Mucosa of stomach (tissue), 1 donor: ENCODE measurements around the gene MYO18B.

Source experiments
- H3K27me3 ChIP-seq: one replicate; pipeline ENCODE4 v1.7.0; 2013; ENCODE audit warnings: mild to moderate bottlenecking, low read length; ENCODE audit not compliant: control insufficient read depth, insufficient read depth
- H3K36me3 ChIP-seq: one replicate; pipeline ENCODE4 v1.7.0; 2013; ENCODE audit warnings: low read length; ENCODE audit not compliant: control insufficient read depth, insufficient read depth
- H3K4me1 ChIP-seq: one replicate; pipeline ENCODE4 v1.7.0; 2013; ENCODE audit warnings: mild to moderate bottlenecking, low read length; ENCODE audit not compliant: control insufficient read depth, insufficient read depth
- H3K4me3 ChIP-seq: one replicate; pipeline ENCODE4 v1.7.0; 2013; ENCODE audit warnings: low read length
- H3K9ac ChIP-seq: one replicate; pipeline ENCODE4 v1.7.0; 2013; ENCODE audit warnings: mild to moderate bottlenecking, low read length, moderate library complexity
- H3K9me3 ChIP-seq: one replicate; pipeline ENCODE4 v1.7.0; 2013; ENCODE audit warnings: mild to moderate bottlenecking, low read length, moderate library complexity; ENCODE audit not compliant: control insufficient read depth
- donor health status: Pancreatic carcinoma.

The MYO18B gene

DNA sequence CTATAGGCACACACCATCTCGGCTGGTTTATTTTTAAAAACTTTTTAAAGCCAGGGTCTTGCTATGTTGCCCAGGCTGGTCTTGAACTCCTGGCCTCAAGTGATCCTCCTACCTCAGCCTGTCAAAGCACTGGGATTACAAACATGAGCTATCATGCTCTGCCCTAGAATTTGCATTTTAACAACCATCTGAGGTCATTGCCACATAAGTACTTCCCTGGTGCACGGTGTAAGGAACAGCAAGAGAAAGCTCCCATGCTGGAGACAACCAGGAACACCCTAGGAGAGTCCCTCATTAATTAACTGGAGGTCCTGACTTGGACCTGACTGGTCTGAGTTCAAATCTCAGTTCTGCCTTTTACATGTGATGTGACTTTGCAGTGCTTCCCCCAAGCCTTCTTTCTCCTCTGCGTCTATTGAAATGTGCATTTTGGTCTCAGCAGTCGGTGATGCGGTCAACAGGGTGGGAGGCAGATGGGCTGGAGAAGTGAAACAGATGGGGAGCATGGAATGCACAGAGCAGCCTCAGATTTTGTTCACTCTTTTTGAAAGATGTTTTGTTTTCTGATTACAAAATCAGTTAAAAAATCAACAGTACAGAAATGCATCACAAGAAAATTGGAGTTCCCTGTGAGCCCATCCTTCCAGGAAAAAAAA is 146.5 kb downstream of the MYO18B start:
- H3K9ac ChIP-seq, result no peak overlapping the region
- no peaks in the 10 kb centered on the region for H3K27me3 ChIP-seq
- no peak overlapping the region for H3K4me3 ChIP-seq
- H3K36me3 ChIP-seq, result no peaks in the 10 kb centered on the region
- H3K4me1 ChIP-seq, result no peaks in the 10 kb centered on the region
- H3K9me3 ChIP-seq, result no peaks in the 10 kb centered on the region

DNA sequence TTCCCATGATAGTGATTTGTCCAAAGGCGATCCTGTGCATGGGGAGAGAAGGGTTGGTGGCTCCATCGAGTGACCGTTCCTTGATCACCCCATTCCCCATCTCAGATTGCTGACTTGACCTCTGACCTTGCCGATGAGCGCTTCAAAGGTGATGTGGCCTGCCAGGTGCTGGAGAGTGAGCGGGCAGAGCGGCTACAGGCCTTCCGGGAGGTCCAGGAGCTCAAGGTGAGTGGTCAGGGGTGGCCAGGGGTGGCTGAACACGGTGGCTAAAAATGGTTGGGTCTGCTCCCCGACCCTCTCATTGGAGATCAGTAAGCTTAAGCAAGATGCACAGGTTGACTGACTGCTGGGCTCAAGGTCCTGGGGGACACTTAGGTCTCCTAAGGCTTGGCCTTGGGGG is 148.7 kb downstream of the MYO18B start:
- no peaks in the 10 kb centered on the region for H3K9me3 ChIP-seq
- no peaks in the 10 kb centered on the region for H3K36me3 ChIP-seq
- no peaks in the 10 kb centered on the region for H3K4me1 ChIP-seq
- H3K9ac ChIP-seq, result no peak overlapping the region
- no peak overlapping the region for H3K4me3 ChIP-seq
- H3K27me3 ChIP-seq, result no peaks in the 10 kb centered on the region

DNA sequence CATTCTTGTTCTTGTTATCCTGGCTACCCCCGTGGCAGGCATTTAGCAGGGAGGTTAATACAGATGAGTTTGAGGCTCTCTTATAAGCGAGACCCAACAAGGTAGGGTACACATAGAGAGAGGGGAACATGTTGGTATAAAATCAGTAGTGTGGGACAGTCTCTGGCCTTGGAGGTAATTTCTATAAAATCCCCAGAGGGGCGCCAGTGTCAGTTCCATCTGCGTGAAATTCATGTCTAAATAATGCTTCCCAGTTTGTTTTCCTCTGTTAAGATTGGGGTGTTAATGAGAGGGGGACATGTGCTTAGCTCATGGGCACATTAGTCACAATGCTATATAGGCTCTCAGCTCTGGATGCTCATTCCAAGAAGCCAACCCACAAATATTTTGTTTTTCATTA is 150.7 kb downstream of the MYO18B start:
- Histone ChIP-seq H3K9ac (no peak overlapping the region), H3K4me3 (no peak overlapping the region), H3K27me3 (no peaks in the 10 kb centered on the region), H3K9me3 (no peaks in the 10 kb centered on the region), H3K4me1 (no peaks in the 10 kb centered on the region), H3K36me3 (no peaks in the 10 kb centered on the region)

DNA sequence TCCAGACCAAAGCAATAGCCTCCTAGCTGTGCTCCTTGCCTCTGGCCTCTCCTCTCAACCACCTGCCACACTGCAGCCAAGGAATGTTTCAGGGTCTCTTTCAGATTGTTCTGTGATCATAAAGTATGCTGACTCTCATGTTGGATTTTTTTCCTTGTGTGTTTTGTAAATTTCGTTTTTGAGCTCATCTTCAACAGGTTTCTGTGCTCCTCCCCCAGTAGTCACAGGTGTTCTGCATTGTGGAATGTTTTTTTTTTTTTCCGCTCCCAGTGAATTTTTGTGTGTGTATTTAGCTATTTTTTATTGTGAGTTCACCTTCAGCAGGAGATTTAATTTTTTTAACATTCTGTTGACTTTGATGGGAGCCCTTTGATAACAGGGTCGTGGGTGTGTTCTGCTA is 153.7 kb downstream of the MYO18B start:
- H3K36me3 ChIP-seq, result no peaks in the 10 kb centered on the region
- no peak overlapping the region for H3K9ac ChIP-seq
- no peak overlapping the region for H3K4me3 ChIP-seq
- no peaks in the 10 kb centered on the region for H3K9me3 ChIP-seq
- H3K27me3 ChIP-seq, result no peaks in the 10 kb centered on the region
- no peaks in the 10 kb centered on the region for H3K4me1 ChIP-seq

GRCh38 chr22:25896098-25896497 is 154.1 kb downstream of the MYO18B start:
- Histone ChIP-seq H3K9me3 (no peaks in the 10 kb centered on the region), H3K9ac (no peak overlapping the region), H3K36me3 (no peaks in the 10 kb centered on the region), H3K27me3 (no peaks in the 10 kb centered on the region), H3K4me3 (no peak overlapping the region), H3K4me1 (no peaks in the 10 kb centered on the region)

- Histone ChIP-seq H3K9ac (no peak overlapping the region), H3K4me3 (no peak overlapping the region), H3K27me3 (no peaks in the 10 kb centered on the region), H3K4me1 (no peaks in the 10 kb centered on the region), H3K9me3 (no peaks in the 10 kb centered on the region), H3K36me3 (no peaks in the 10 kb centered on the region)
Observed at GRCh38 chr22:25896592-25896991, 154.6 kb downstream of the MYO18B start.

GRCh38 chr22:25898707-25899365 is 156.8 kb downstream of the MYO18B start:
- Histone ChIP-seq H3K4me1 (no peaks in the 10 kb centered on the region), H3K27me3 (no peaks in the 10 kb centered on the region), H3K9ac (no peak overlapping the region), H3K36me3 (no peaks in the 10 kb centered on the region), H3K4me3 (no peak overlapping the region), H3K9me3 (no peaks in the 10 kb centered on the region)

DNA sequence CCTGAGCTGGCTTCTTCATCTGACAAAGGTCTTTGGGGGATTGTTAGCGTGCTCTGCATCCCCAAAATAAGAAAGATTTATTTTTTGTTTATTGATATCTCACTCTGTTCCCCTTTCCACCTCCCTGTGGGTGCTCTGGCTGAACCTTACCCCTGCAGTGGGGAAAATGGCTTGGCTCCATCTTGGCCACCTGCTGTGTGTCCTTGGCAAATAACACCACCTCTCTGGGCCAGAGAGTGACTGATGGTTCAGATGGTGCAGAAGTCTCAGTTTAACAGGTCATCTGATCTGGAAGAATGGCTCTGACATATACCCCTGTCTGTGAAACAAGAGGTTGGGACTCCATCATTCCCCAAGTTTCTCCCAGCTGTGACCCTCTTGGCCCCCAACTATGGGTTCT is 157.6 kb downstream of the MYO18B start:
- H3K36me3 ChIP-seq, result no peaks in the 10 kb centered on the region
- no peak overlapping the region for H3K4me3 ChIP-seq
- H3K9ac ChIP-seq, result no peak overlapping the region
- no peaks in the 10 kb centered on the region for H3K4me1 ChIP-seq
- H3K27me3 ChIP-seq, result no peaks in the 10 kb centered on the region
- no peaks in the 10 kb centered on the region for H3K9me3 ChIP-seq

DNA sequence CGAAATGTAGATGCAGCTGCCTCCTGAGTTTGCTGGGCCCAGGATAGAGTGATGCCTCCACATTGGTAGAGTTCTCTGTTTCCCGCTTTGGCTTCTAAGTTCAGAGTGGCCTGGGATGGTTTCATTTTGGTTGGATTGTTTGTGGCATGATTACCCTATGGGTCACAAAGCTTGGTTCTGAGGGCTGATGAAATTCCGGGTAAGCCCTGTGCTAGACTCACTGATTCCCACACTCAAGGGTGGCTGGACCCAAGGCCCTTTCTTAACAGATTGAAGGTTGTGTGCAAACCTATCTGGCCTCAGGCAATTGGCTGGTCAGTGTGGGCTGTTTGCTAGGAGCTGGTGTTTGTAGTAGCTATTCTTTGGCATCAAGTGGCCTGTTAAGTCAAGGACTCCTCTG is 158.4 kb downstream of the MYO18B start:
- Histone ChIP-seq H3K36me3 (no peaks in the 10 kb centered on the region), H3K9me3 (no peaks in the 10 kb centered on the region), H3K9ac (no peak overlapping the region), H3K4me3 (no peak overlapping the region), H3K27me3 (no peaks in the 10 kb centered on the region), H3K4me1 (no peaks in the 10 kb centered on the region)

- Histone ChIP-seq H3K4me1 (no peaks in the 10 kb centered on the region), H3K9me3 (no peaks in the 10 kb centered on the region), H3K9ac (no peak overlapping the region), H3K27me3 (no peaks in the 10 kb centered on the region), H3K36me3 (no peaks in the 10 kb centered on the region), H3K4me3 (no peak overlapping the region)
Observed at GRCh38 chr22:25900880-25901279, 158.9 kb downstream of the MYO18B start.

DNA sequence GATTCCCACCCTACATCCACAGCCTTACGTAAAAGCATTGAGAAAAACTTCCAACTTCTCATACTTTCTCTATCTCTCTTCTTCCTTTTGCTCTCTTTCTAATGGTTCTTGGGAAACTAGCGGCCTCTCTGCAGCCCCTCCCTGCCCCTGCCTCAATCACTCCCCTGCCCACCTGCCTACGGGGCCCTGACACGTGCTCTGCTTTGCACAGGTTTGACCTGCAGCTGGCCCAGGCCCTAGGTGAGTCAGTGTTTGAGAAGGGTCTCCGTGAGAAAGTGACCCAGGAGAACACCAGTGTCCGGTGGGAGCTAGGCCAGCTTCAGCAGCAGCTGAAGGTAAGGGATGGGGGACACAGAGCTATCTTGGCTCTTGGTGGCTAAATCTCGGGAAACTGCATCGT is 160.4 kb downstream of the MYO18B start:
- Histone ChIP-seq H3K9ac (no peak overlapping the region), H3K9me3 (no peaks in the 10 kb centered on the region), H3K4me3 (no peak overlapping the region), H3K4me1 (no peaks in the 10 kb centered on the region), H3K27me3 (no peaks in the 10 kb centered on the region), H3K36me3 (no peaks in the 10 kb centered on the region)

DNA sequence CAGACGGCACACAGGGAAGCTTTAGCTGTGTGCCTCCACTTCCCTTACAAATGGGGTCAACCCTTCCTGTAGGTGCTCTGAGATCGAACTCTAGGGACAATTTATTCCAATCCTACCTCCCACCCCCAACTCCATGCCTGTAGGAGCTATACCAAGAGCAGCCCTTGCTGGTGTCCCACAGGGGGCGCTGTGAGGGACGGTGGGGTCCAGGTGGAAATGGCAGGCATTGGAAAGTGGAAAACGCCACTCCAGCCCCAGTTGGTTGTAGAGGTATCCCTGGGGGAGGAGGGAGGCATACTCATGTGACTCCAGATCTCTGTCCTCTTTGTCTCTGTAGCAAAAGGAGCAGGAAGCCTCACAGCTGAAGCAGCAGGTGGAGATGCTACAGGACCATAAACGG is 161.3 kb downstream of the MYO18B start:
- no peaks in the 10 kb centered on the region for H3K36me3 ChIP-seq
- H3K27me3 ChIP-seq, result no peaks in the 10 kb centered on the region
- H3K9me3 ChIP-seq, result no peaks in the 10 kb centered on the region
- no peaks in the 10 kb centered on the region for H3K4me1 ChIP-seq
- H3K4me3 ChIP-seq, result no peak overlapping the region
- no peak overlapping the region for H3K9ac ChIP-seq

DNA sequence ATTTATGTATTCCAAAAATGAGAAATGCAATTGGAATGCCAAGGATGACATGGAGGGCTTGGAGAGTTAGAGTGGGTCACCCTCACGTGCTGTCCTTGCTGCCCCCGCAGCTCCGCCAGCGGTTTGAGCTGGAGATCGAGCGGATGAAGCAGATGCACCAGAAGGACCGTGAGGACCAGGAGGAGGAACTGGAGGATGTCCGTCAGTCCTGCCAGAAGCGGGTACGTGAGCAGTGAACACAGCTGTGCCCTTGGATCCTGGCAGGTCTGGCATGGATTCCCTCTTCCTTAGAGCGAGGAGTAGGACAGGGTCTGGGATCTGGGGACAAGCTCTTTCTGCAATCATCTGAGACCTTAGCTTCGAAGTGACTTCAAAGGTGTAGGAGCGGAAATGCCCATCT is 166.2 kb downstream of the MYO18B start:
- no peaks in the 10 kb centered on the region for H3K27me3 ChIP-seq
- no peaks in the 10 kb centered on the region for H3K9me3 ChIP-seq
- H3K9ac ChIP-seq, result no peak overlapping the region
- no peaks in the 10 kb centered on the region for H3K36me3 ChIP-seq
- H3K4me3 ChIP-seq, result no peak overlapping the region
- no peaks in the 10 kb centered on the region for H3K4me1 ChIP-seq
